ENCODE data around the gene ADIPOQ.
"Not testable (repeated sequence)": the region's sequence is repeated elsewhere in the genome, so short reads cannot be mapped to it uniquely, and the experiment has no call there.

ADIPOQ gene

GRCh38 chr3:186826976-186827857 is 15.3 kb upstream of the ADIPOQ start:
- DNase-seq: peak; percentile 87

- DNase-seq: no peak
These were observed 14.2 kb upstream of the ADIPOQ start for GRCh38 chr3:186828340-186828739.

GRCh38 chr3:186831798-186832197 is 10.7 kb upstream of the ADIPOQ start:
- DNase-seq: no peak

GRCh38 chr3:186832276-186832675 is 10.2 kb upstream of the ADIPOQ start:
- DNase-seq: no peak

GRCh38 chr3:186839874-186840641 is 2.5 kb upstream of the ADIPOQ start:
- DNase-seq: no peak

GRCh38 chr3:186841620-186842019 is 890 bp upstream of the ADIPOQ start:
- no peak for DNase-seq

- DNase-seq: no peak
These were observed 526 bp downstream of the ADIPOQ start for GRCh38 chr3:186843039-186843432.

- DNase-seq: no peak
These were observed 2.4 kb downstream of the ADIPOQ start for GRCh38 chr3:186844908-186845307.

- DNase-seq: no peak
These were observed 3.2 kb downstream of the ADIPOQ start for GRCh38 chr3:186845756-186846155.

- no peak for DNase-seq
These were observed 4.9 kb downstream of the ADIPOQ start for GRCh38 chr3:186847437-186847836.

GRCh38 chr3:186849374-186849975 is 7.0 kb downstream of the ADIPOQ start:
- DNase-seq: no peak

- DNase-seq: not testable (repeated sequence)
These were observed 9.3 kb downstream of the ADIPOQ start for GRCh38 chr3:186851835-186852234.

- no peak for DNase-seq
These were observed 10.5 kb downstream of the ADIPOQ start for GRCh38 chr3:186852994-186853393.

- DNase-seq: no peak
These were observed 11.6 kb downstream of the ADIPOQ start for GRCh38 chr3:186854146-186854545.

- DNase-seq: no peak
These were observed 12.4 kb downstream of the ADIPOQ start for GRCh38 chr3:186854954-186855353.

GRCh38 chr3:186857743-186858142 is 15.2 kb downstream of the ADIPOQ start:
- no peak for DNase-seq

- not testable (repeated sequence) for DNase-seq
These were observed 22.8 kb downstream of the ADIPOQ start for GRCh38 chr3:186865215-186865853.

GRCh38 chr3:186866095-186866494 is 23.6 kb downstream of the ADIPOQ start:
- DNase-seq: not testable (repeated sequence)

- DNase-seq: no peak
These were observed 27.0 kb downstream of the ADIPOQ start for GRCh38 chr3:186869253-186870100.

- no peak for DNase-seq
These were observed 28.1 kb downstream of the ADIPOQ start for GRCh38 chr3:186870421-186871201.

GRCh38 chr3:186871403-186871924 is 29.0 kb downstream of the ADIPOQ start:
- DNase-seq: no peak
